ENCODE measurements around the gene DSTN.

GRCh38 chr20:17629678-17630089 lies 59.8 kb downstream of the DSTN start:
- TF ChIP-seq POLR2A (IDR thresholded peaks at IDR 0.05; ENCODE audit: low read length), result no peak
- TF ChIP-seq GATA1 (IDR thresholded peaks at IDR 0.05; ENCODE audit: low read depth, low read length), result no peak

All from erythroblast (primary cell).